HG02973 (cell line): Measurements from ENCODE around the gene ASB6.

Experiments
- ATAC-seq: cut with Tn5 transposase; IDR thresholded peaks from one replicate; pipeline ENCODE4 v1.9.1; 2021; ENCODE audit warnings: moderate library complexity; ENCODE audit not compliant: unreplicated experiment

Gene ASB6, protein sequence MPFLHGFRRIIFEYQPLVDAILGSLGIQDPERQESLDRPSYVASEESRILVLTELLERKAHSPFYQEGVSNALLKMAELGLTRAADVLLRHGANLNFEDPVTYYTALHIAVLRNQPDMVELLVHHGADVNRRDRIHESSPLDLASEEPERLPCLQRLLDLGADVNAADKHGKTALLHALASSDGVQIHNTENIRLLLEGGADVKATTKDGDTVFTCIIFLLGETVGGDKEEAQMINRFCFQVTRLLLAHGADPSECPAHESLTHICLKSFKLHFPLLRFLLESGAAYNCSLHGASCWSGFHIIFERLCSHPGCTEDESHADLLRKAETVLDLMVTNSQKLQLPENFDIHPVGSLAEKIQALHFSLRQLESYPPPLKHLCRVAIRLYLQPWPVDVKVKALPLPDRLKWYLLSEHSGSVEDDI

DNA sequence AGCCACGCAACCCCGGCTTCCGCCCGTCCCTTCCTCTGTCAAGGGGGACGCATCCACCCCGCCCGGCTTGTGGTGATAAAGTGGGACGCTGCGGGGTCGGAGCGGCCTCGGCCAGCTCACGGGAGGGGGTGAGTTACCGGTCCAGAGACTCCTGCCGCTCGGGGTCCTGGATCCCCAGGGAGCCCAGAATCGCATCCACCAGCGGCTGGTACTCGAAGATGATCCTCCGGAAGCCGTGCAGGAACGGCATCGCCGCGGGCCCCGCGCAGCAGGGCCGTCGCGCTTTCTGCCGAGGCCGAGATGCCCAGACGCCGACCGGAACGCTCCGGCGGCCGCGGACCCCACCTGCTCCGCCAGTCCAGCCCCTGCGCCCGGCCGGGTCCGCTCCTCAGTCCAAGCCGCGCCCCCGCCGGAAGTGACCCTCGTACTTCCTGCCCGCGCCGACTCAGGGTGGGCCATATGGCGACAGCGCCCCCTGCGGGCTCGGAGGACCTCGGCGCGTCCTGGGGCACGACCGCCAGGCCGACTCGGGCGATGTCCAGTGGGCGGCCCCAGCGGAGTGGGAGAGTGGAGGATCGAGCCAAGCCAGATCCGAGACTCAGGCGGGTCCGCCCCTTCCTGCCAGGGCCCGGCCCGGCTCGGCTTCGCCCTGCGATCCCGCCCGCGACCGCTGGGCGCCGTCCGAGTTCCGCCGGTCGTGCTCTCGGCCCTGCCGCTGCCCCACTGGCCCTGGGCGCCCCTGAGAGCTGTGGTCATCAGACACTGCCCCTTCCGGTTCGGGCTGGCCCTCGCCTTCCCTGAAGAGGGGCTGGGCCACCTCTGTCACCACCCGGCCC, at the start of gene ASB6:
Gene ASB6 (minus strand): TSS at position 402 of the 836 bp plus-strand sequence. CDS start 152 bp downstream, at position 250.
- ATAC-seq = peak; percentile 82

DNA sequence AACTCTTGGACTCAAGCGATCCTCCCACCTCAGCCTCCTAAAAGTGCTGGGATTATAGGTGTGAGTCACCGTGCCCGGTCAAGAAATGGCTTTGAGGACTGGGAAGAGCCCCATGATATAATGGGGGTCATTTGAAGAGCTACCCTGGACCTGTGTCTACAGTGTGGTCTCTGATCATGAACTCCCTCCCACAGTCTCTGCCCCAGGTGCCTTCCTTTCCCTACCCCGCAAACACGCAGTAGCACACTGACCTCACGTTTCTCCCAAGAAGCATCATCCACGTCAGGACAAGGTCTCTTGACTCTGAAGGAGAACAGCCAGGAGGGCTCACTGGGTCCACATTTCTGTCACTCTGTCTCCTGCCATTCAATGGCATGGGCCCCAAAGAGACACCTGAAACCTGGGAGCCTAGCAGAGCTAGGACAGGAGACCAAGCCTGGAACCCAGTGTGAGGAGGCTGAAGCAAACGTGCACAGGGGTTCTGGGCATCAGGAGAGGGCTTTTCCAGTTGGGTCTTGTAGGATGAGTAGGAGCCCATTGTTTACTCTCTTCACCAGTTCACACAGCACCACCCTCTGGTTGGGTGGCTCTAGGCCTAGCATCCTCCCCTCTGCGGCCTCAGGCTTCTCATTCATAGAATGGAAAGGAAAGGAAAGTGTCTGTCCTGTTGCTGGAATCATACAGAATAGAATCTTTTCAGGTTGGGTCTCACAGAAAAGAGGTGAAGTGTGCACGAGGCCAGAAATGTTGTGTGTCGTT, 46.5 kb upstream of the ASB6 start:
- no peak for ATAC-seq

DNA sequence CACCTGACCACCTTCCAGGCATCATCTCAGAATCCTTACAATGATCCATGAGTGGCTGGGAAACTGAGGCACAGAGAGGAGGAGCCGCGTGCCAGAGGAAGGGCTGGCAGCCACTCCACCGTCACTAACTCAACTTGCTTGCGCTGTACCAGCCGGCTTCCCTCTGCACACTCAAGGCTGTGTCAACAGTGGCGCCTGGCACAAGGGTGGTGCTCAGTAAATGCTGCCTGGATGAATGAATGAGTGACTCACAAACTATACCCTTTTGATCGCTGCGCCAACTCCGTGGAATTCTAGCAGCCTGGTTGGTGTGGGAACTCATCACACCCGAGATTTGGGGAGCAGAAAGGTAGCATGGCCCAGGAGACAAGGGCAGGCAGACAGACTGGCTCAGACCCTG, 45.4 kb upstream of the ASB6 start:
- ATAC-seq = no peak

DNA sequence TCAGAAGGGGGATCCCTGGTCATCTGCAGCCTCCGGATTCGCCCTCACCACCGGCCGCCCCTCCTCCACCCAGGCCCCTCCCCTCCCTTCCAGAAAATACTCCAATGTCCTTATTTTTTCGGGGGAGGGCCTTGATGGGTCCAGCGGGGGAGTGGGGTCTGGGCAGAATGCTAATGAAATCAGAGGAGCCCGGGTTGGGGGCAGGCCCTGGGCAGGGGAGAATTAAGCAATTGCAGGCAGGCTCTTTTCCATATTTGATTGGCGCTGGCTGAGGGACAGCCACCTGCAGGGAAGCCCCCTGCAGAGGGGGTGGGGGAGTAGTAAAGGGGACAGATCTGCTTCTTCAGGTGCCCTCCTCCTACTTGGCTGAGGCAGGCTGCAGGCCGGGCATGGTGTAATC, 44.8 kb upstream of the ASB6 start:
- no peak for ATAC-seq

DNA sequence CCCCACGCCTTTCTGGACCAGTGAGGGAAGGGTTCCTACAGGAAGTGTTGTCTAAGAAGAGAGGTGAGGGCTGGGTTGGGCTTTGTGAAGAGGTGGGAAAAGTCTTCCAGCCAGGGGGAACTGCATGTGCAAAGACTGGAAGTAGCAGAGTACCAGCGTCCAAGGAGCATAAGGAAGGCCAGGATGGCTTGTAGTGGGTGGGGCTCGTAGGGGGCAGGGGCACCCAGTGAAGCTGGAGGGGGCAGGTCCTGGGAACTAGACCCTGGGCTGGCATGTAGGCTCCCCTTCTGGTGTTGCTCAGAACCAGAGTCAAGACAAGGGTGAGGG, 43.9 kb upstream of the ASB6 start:
- ATAC-seq = no peak

DNA sequence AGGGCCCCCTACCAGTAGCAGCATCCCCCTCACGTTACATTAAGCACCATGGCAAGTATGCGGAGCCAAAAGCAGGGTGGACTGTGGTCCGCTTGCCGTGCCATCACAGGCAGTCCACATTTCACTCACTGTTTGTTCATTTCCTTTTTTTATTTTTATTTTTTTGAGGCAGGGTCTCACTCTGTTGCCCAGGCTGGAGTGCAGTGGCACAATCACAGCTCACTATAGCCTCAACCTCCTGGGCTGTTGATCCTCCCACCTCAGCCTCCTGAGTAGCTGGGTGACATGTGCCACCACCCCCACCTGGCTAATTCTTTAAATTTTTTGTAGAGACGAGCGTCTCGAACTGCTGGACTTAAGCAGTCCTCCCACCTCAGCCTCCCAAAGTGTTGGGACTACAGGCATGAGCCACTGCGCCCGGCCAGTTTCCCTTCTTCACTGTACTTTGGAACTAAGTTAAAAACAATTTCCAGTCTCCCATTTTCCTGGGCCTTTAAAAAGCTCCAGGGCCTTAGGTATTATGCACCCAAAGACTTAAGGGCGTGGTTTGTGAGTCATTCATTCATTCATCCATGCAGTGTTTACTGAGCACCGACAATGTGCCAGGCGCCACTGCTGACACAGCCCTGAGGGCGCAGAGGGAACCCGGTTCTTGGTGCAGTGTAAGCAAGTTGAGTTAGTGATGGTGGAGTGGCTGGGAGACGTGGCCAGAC, 43.4 kb upstream of the ASB6 start:
- ATAC-seq = no peak

DNA sequence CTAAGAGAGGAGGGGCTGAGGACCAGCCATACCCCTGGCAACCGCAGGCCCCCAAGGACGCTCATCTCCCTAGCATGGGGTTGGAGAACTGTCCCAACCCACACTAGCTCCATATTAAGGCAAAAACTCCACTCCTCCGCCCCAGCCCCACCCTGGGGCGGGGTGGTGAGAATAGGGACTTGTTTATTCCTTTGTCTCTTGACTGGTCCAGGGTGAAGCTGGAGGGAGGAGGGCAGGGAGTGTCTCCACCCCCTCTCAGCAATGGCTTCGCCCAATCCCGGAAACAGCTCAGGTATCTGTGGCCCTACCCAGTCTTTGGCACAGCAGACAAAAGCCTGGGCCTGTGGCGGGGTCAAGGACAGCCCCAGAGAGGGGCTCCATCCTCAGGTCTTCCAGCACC, 40.4 kb upstream of the ASB6 start:
- ATAC-seq = no peak

DNA sequence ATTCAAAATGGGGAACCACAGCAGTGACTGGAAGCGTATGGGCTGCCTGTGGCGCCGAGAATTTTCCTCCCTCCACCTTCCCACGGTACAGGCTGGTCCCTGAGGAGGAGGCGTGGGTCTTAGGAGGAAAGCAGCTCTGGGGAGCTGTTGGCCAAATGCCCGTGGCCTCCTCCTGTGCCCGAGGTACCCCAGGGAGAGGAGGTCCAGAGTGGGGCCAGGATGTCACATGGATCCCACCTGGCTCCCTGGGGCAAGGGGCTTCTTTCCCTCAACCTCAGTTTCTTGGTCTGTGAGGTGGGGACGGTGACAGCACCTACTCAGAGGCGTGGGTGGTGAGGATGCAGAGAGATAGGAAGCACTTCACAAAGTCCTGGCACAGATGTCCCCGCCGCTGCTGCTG, 40.0 kb upstream of the ASB6 start:
- ATAC-seq = no peak

DNA sequence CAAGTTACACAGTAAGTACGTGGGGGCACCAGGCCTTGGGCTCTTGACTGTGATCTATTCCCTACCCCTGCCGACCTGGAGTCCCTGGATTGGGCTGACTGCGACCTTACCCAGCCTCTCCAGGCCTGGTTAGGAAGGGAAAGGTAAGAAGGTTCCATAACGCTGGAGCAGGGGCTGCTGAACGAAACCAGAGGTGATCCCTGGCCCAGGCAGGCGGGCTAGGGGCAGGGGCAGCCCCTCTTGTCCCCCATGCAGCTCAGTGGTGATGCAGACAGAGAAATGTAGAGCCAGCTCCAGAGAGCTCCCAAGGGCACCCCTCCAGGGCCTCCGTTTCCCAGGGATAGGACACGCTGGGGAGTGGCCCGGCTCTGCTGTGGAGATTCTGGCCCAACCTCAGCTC, 37.6 kb upstream of the ASB6 start:
- ATAC-seq = no peak

DNA sequence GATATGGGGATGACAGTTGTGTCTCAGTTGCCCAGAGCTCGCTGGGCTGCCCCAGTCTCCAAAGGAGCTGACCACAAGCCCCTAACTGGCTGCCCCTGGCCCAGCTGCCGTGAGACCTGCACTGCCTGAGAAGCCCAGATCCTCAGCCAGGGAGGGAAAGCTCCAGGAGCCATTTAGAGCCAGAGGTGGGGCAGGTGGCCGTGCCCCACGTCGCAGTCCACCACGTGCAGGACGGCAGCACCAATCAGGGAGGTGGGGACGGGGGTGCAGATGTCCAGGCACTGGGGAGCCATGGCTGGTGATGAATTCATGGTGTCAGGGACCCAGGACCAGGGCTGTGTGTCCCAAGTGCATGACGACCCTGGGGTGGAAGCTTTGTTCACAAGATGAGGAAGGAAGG, 36.9 kb upstream of the ASB6 start:
- ATAC-seq = no peak

DNA sequence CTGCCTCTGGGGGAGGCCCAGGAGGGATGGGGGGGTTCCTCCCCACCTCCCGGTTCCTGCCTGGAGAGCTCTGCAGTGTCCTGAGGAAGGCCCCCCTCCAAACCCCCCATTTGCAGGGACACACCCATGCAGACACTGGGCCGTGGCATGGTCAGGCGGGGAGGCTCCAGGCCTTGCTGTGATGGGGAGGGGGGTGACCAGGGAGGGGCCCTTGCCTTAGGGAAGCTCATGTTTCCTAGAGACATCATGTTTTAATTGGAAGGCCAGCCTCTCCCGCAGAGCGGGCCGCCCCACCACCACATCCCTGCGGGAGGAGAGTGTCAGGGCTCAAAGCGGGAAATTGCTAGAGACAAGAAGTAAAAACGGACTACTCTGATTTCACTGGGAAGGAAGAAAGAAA, 35.5 kb upstream of the ASB6 start:
- no peak for ATAC-seq

DNA sequence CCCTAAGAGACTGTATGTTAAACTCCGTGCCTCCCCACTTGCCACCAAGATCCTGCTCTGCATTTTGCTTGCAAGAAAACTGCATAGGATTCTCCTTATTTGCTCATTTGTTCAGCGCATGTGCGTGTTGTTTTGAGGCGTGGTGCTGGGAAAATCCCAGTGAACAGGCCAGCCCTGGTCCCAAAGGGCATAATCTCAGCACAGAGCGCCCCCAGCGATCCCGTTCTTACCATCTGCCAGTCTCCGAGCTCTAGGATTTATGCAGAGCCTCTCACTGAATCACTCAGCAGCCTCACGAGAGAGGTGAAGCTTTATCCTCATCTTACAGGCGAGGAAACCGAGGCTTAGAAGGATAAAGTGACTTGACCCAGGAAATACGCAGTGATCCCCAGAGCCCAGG, 35.0 kb upstream of the ASB6 start:
- ATAC-seq = no peak

DNA sequence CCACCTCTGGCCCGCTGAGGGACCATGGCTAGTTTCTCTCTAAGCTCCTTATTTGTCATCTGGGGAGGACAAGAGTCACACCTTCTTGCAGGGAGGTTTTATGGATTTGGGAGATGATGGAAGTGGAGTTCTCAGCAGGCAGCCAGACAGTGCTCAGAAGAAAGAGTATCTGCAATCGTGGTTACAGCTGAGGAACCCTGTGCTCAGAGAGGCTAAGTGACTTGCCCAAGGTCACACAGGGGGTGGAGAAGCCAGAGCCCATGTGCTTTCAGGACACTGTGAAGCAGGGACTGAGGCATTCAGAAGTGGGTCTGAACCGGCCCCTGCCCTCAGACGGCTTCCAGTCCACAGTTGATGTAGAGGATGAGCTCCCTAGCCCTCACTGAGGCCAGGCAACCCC, 34.3 kb upstream of the ASB6 start:
- ATAC-seq = no peak

DNA sequence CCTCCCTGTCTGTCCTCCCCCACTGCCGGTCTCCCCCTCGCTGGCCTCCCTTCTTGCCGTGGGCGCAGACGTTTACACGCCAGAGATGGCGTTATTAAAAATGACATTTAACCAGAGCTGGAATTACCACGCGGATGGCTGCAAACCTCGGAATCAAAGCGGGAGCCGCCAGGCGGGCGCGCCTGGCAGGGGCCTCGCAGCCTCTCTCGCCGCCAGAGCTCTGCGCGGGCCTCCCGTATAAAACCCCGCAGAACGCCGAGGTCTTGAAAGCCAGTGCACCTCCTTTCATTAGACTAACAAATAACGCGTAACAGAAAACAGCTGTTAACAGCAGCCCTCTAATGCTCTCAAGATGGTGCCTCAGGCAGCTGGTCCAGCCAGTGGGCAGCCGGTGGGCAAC, 33.7 kb upstream of the ASB6 start:
- ATAC-seq = no peak

DNA sequence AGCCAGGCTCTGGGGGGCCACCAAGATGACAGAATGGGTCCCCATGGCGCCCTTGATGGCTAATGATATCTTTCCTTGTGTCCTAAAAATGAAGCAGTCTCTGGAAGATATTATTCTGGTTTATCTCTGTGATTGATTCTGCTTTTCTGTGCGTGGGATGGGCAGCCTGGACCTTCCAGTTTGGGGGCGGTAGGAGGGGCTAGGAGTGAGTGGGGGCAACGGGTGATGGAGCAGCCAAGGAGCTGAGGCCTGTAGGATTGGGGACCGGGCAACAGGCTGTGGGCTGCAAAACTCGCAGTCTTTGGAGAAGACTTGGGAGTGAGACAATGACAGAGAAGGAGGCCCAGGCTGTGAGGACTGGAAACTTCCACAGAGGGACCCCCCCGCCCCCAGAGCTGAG, 32.3 kb upstream of the ASB6 start:
- no peak for ATAC-seq

DNA sequence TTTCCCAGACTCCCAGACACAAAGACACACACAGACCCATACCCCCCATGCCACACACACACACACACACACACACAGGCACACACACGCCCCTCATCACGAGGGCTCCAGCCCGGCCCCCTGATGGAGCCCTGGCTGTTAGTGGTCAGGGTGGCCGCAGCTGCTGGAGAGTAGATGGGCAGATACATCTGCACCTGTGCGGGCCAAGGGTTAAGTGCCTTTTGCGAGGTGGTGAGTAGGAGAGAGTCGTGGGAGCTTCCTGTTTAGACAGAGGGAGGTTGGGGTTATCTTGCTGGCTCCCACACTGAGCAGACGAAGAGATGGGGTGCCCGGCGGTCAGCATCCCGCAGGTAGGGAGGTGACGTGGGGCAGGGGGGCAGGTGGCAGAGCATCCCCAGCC, 31.7 kb upstream of the ASB6 start:
- no peak for ATAC-seq

DNA sequence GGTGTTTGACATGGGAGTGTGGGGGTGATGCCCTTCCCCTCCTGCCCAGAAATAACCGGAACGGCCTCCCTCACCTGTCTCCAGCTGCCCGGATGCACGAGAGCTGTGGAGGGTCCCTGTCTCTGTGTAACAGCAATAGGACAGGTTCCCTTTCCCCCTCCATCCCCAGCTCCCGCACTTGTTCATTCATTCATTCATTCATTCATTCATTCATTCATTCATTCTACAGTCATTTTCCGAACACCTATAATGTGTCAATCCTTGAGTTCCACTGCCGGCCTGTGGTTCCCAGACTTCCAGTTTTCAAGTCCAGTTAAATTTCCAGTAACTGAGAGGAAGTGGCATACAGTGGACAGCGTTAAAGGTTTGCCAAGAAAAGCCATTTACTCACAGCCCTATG, 30.8 kb upstream of the ASB6 start:
- ATAC-seq = no peak

DNA sequence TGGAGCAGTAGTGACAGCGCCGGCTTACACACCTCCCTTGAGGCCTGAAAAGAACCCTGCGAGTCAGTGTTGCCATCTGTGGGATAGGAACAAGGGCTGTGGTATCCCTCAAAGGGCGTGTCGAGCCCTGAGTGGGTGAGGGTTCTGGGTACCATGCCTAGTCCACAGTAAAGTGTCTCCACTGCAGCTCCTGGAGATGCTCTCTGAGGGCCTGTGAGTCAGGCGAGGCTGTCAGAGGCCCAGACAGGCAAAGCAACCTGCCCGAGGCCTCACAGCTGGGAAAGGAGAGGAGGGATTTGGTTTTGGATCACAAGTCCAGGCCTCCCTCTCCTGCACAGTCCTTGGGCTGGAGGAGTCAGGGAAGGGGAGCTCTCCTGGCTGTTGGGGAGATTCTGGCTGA, 29.6 kb upstream of the ASB6 start:
- no peak for ATAC-seq

DNA sequence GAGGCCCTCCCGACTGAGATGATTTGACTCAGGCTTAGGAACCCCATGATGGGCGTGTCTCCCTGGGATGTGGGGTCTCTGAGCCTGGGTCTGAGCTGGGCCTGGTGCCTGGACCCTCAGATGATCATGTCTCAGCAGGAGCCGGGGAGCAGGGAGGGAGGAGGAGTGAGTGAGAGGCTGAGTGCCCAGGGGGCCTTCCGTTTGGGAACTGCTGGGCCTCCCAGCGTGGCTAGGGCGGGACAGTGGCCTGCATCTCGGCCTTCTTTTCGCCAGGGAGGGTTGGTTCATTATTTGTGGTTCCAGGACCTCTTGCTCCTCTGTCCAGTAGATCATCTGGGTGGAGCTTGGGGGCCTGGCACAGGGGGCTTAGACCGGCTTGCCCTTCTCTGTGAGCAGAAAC, 29.1 kb upstream of the ASB6 start:
- ATAC-seq = no peak

DNA sequence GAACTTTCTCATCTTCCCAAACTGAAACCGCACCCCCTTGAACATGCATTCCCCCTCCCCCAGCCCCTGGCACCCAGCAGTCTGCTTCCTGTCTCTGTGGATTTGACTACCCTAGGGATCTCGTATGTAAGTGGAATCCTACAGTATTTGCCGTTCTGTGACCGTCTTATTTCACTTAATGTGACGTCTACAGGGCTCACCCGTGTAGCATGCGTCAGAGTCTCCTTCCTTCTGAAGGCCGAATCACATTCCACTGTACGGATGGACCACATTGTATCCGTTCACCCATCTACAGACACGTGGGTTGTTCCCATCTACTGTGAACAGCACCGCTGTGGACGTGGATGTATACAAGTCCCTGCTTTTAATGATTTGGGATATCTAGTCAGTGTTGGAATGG, 28.0 kb upstream of the ASB6 start:
- ATAC-seq = no peak

DNA sequence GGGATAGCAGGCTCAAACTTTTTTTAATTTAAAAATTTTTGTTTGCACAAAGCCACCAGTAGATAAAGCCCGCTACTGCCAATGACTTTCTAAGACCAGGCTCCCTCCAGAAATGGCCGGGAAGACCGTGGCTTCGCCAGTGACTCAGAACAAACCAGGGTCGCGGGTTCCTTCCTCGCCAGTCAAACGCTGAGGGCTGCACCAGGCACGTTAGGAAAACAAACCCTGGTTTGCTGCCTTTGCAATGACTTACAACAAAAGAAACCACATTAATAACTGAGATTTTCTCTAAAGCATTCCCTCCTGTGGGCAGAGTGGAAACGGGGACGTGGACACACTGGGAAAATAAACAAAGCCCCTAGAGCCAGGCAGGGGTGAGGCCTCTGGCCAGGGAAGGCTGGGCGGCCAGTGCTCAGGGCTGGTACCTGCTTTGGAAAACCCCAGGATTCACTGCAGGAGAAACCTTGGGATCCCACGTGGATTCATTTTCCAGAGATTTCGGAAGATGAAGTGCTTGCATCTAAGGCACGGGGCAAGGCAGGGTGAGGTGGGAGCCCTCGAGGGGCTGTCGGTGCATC, 27.3 kb upstream of the ASB6 start:
- no peak for ATAC-seq
